ENCODE data around the gene C19orf44.
"Not testable (repeated sequence)": the region's sequence is repeated elsewhere in the genome, so short reads cannot be mapped to it uniquely, and the experiment has no call there.

Gene C19orf44

DNA sequence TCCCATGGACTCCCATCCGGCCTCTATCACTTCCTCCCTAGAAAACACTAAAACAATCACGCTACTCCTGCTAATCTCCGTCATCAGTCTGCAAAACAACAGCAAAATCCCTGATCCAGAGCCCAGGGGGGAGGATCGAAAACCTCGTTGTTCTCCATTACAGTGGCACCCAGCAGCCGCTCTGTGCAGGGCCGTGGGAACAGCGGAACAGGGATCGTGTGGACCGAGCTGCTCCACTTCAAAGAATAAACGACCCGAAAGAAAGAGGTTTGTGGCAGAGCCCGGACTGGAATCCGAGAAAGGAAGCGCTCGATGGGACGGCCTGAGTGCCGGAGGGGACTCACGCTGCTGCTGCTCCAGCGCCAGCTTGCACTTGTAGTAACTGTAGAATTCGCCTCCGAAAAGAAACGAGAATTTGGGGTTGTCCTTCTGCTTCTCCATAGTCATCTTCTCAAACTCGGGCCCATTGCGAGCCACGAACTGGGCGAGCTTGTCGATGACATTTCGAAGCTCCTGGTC is 45.4 kb downstream of the C19orf44 start:
- DNase-seq = no peak

DNA sequence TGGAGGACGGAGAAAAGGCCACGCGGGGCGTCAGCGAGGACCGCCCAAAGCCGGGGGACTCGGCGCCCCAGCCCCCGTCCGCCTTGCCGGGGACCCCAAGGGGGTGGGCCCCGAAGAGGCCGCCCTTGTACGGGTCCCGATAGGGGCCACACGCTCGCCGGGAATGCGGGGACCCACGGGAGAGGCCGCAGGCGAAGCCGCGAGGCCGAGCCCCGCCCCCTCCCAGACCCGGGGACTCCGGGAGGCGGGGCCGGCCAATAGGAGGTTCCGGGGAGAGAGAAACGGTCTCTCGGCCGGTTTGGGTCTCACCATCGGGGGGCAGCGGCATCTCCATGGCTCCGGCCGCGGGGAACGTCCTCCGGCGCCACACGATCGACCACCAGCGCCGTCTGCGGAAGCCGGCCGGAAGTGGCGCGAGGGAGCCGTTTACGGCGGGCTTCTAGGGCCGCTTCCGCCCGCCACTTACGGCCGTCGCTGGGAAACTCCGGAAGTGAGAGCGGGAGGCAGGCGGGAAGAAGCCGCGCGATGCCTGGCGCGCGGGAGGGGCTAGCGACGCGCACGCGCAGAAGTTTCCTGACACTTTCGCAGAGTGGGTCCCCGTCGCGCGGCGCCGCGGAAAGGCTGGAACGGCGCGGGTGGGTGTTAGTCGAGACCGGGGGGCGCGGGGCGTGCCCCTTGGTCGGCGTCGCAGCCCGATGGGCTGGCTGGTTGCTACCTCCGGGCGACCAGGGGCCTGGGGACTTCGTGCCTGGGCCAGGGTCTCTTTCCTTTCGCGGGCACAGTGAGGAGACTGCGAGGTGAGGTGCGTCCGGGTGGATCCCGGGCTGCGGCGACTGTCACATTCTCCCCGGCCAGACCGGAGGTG is 46.1 kb downstream of the C19orf44 start, which contains the start of gene CHERP:
TSS of gene CHERP (minus strand) at position 393 of the 865 bp plus-strand sequence. CDS start at position 334, 59 bp downstream.
- peak; percentile 82 for DNase-seq

DNA sequence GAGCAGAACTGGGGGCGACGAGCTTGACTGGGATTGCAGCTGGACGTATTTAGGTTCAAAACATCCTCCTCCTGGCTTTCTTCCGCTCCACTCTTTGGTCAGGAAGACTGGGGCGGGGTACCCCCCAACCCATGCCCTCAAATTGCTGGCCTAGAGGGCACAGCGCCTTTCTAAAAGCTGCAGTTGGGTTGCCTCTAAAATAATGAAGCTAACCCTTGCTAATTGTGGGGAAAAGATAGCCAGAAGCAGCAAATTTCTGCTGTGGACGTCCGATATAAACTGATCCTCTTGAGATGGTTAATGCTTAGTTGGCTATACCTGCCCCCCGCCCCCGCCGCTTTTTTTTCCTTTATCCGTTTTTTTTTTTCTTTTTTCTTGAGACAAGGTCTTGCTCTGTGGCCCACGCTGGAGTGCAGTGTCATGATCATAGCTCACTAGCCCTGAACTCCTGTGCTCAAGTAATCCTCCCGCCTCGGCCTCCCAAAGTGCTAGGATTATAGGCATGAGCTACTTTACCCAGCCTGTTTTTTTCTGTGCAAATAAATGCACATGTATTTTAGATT is 46.8 kb downstream of the C19orf44 start:
- no peak for DNase-seq

DNA sequence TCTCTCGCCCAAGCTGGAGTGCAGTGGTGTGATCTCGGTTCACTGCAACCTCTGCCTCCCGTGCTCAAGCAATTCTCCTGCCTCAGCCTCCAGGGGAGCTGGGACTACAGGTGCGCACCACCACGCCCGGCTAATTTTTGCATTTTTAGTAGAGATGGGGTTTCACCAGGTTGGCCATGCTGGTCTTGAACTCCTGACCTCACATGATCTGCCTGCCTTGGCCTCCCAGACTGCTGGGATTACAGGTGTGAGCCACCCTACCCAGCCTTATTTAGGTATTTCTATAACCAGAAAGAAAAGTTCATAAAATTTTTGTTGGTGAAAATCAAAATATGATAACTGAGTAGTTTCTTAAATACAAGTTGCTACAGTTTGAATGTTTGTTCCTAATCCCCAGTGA is 47.5 kb downstream of the C19orf44 start:
- not testable (repeated sequence) for DNase-seq

DNA sequence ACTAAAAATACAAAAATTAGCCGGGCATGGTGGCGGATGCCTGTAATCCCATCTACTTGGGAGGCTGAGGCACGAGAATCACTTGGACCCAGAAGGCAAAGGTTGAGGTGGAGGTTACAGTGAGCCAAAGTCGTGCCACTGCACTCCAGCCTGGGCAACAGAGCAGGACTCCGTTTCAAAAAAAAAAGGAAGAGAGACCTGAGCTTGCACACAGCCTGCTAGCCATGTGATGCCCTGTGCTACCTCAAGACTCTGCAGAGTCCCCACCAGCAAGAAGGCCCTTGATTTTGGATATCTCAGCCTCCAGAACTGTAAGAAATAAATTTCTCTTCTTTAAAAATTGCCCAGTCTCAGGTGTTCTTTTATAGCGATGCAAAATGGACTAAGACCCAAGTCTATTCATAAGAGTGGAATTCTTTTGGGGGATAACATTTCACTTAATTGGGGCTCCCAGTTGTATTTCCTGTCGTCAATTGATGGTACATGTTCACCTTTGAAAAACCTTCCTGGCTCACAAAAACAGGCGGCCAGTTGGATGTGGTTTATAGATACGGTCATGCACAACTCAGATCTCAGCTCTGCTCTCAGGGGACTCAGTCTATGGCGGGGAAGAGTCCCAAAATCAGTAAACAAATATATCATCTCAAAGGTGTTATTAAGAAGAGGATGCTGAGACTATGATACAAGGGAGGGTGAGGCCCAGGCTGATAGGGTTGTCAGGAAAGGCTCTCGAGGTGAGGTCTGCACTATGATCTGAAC is 48.5 kb downstream of the C19orf44 start:
- DNase-seq = no peak

DNA sequence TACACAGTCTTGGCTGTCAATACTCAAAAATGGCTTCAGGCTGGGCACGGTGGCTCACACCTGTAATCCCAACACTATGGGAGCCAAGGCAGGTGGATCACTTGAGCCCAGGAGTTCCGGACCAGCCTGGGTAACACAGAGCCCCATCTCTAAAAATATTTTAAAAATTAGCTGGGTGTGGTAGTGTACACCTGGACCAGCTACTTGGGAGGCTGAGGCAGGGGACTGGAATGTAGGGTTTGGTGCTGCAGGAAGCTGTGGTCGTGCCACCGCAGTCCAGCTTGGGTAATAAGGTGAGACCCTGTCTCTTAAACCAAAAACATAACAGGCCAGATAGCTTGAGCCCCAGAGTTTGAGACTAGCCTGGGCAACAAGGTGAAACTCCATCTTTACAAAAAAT is 52.8 kb downstream of the C19orf44 start:
- DNase-seq = no peak

DNA sequence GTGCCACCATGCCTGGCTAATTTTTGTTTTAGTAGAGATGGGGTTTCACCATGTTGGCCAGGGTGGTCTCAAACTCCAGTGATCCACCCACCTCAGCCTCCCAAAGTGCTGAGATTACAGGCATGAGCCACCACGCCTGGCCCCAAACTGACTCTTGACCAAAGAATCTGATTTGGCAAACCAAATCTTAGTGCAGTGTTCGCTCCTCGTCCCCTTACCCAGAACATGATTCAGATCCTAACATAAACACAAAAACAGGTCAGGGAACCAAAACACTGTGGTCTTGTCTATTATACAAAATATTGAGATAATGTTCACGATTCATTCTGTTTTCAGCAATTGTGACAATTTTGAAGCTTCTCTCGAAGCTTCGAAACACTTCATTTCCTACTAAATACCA is 55.7 kb downstream of the C19orf44 start:
- not testable (repeated sequence) for DNase-seq

DNA sequence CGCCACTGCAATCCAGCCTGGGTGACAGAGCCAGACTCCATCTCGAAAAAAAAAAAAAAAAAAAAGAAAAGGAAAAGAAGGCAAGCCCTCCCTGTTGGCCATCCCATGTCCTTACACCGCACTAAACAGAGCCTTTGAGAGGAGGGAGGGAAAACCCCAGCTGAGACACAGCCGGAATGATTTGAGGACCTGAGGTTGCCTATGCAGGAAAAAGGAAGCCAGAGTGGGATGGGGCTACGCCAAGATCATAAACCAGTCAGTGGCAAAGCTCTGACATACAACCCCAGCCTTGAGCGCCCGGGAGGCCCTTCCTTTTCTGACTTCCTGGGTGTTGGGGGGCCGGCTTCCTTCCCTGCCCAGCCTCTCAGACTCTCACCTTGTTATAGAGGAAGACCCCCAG is 58.6 kb downstream of the C19orf44 start:
- DNase-seq = no peak

DNA sequence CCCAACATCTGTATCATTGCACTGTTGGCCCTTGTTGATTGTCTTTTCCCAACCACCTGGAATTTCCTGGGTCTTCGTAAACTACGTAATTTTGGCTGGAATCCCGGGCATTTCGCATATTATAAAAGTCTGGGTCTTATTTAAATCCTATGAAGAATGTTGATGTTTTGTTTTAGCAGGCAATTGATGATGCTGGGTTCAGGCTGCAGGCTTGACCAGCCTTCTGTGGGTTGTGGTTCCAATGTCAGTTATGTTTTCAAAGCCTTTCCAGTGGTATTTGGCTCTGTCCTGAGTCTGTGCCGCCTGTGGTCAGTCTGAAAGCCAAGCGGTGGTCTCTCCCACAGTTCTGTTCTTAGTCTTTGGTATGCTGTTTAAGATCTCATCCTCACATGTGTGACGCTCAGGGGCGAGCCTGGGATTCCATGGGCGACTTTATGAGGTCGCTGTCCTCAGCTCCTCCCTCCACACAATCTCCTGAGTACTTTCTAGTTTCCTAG is 63.6 kb downstream of the C19orf44 start:
- DNase-seq = no peak

DNA sequence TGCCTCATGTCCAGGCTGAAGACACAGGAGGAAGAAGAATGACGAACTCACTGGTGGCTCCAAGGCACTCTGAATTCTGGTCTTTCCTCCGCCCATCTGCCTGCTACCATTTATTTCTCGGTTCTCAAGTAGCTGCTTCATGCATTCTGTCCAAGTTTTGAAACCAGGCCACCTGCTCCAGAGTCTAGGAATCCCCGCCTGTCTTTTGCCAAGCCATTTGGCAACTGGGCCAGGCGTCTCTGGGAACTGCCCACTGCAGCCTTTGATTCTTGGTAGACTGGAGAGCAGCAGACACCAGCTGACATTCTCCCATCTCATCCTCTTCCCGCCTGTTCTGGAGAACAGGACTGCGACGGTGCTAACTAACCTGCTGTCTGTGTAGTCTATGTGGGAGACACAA is 65.2 kb downstream of the C19orf44 start:
- DNase-seq = no peak

DNA sequence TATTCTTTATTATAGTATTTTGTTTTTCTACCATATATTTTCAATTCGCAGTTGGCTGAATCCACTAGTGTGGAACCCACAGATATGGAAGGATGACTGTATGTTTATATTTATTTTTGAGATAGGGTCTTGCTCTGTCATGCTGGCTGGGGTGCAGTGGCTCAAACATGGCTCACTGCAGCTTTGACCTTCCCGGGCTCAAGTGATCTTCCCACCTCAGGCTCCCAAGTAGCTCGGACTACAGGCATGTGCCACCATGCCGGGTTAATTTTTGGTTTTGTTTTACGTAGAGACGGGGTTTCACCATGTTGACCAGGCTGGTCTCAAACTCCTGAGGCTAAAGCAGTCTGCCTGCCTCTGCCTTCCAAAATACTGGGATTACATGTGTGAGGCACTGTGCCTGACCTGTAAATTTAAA is 66.4 kb downstream of the C19orf44 start:
- DNase-seq = no peak

DNA sequence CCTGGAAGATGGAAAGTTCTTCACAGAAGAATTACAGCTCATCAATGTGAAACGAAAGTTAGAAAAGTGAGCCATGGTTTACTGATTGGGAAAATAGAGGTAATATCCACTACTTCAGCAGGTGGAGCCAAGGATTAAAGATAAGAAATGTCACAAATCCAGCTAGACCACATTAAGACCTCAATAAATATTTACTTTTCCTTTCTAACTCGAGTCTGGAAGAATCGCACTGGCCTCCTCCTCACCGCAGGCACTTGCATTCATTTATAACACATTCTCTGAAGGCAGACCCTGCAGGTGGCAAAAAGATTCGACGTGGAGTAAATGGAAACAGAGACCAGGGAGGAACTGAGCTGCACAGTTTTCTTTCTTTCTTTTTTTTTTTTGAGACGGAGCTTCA is 68.6 kb downstream of the C19orf44 start:
- DNase-seq = no peak

DNA sequence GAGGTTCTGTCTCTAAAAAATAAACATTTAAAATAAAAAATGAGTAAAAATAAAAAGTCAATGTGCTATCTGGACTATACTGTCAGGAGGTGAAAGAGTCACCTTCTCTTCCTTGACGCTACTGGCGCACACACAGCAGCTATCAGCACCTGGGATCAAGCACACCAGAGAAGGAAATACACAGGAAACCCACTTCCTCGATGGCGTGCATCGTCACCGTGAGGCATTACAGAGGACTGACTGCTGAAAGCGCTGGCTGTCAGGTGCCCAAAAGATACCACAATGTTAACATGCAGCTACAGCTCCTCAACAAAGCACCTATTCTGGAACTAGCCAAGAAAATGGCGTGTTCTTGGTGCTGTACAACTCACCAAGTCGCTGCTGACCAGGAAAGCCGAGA is 70.0 kb downstream of the C19orf44 start:
- DNase-seq = no peak

DNA sequence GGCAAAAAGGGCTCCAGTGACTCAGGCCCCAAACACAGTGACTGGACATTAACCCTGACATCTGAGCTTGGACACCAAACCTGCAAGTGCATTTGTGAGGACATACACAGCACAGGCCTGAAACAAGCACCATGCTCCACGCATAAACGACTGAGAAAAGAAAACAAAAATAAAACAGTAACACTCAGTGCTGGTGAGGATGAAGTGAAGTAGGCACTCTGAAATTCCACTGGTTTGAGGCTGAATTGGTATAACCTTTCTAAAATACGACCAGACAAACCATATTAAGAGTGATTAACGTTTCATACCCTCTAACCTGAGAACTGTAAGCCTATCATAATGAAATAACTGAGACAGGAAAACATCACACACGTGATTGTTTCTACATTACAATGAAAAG is 70.5 kb downstream of the C19orf44 start:
- no peak for DNase-seq

DNA sequence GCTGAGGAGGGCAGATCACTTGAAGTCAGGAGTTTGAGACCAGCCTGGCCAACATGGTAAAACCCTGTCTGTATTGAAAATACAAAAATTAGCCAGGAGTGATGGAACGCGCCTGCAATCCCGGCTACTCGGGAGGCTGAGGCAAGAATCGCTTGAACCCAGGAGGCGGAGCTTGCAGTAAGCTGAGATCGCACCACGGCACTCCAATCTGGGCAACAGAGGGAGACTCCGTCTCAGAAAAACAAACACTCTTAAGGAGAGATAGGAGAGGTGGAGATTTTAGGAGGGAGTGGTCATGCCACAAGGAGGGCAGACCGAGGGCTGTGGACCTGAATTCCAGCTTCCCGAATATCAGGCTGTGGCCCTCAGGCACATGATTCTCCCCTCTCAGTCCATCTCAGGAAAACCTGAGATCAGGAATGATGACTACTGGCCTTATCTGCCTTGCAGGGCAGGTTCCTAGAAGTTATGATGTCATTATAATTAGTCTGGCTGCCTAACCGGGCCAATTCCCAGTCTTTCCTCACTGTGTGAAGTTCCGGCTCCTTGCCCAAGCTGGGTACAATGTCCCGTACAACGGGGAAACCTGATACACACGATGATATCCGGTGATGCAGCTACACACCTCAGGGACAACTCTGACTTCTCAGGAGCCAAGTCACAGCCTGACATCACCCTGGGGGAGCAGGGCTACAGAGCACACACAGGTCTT is 73.6 kb downstream of the C19orf44 start:
- DNase-seq = no peak
